Left lung (tissue), 10 donors: ENCODE data around the gene DDIT3. TPM values are rescaled to one million over a fixed set of nuclear protein-coding genes. Genes with fewer than 3 reads are reported as not detected.
"Not testable (repeated sequence)": the region's sequence is repeated elsewhere in the genome, so short reads cannot be mapped to it uniquely, and the experiment has no call there.

Experiments used
- ATAC-seq: fragments of 200-7000 bp; cut with Tn5 transposase; one replicate; pipeline ENCODE4 v1.9.1; 2020; ENCODE audit warnings: moderate library complexity
- DNase-seq, 4 donors: peaks; one replicate each; pipeline ENCODE4 v3.0.0-alpha.2; 2013 to 2020
- H3K27ac ChIP-seq, 2 donors: fragments of 200-600 bp; sonication (generic) in 1 of 2; one replicate each; pipeline versions ENCODE4 v1.5.0 to v1.8.0; 2020 to 2021
- H3K27me3 ChIP-seq, 2 donors: fragments of 200-600 bp; sonication (generic) in 1 of 2; one replicate each; pipeline versions ENCODE4 v1.5.0 to v1.8.0; 2020 to 2021
- H3K36me3 ChIP-seq, 2 donors: fragments of 200-600 bp; sonication (generic) in 1 of 2; one replicate each; pipeline versions ENCODE4 v1.5.0 to v1.8.0; 2020 to 2021
- H3K4me1 ChIP-seq, 2 donors: fragments of 200-600 bp; one replicate each; pipeline ENCODE4 v1.8.0; 2021
- H3K4me3 ChIP-seq, 2 donors: fragments of 200-600 bp; sonication (generic) in 1 of 2; one replicate each; pipeline versions ENCODE4 v1.5.0 to v1.8.0; 2020 to 2021; ENCODE audit warnings: mild to moderate bottlenecking in 1 of 2
- H3K9me3 ChIP-seq, 2 donors: fragments of 200-600 bp; sonication (generic) in 1 of 2; one replicate each; pipeline versions ENCODE4 v1.5.0 to v1.8.0; 2020 to 2021
- intact Hi-C, 2 donors: fragments of 100-400 bp; cut with DNase I; formaldehyde crosslinking; loops; one replicate each; pipeline versions ENCODE4 v1.11.2 to v1.14.2; 2022
- polyA plus RNA-seq, 6 donors: library from polyadenylated mRNA; unstranded; fragments of 120-200 nt; gene quantifications; one replicate each; pipeline ENCODE4 v1.2.1, GENCODE V29; 2013; ENCODE audit not compliant: insufficient read length in 6 of 6
- total RNA-seq, 2 donors: library from RNA; stranded (reverse); fragmentation: NEBNext Ultra II Directional; extraction: Animal tissue kit (Norgen Biotek cat#: 25700); gene quantifications; one replicate each; pipeline ENCODE4 v1.2.1, GENCODE V29; 2021
- TF ChIP-seq, protein P1 (sequence below), 2 donors: fragments of 200-600 bp; sonication (generic) in 1 of 2; IDR thresholded peaks; one replicate each; pipeline versions ENCODE4 v1.5.0 to v1.8.0; 2021; ENCODE audit warnings: antibody characterized with exemption in 2 of 2
- donor health status: DM: no; HTN: yes; CAD: no.
- donor health status: DM: no; HTN: no; CAD: no.

Gene DDIT3
- total and polyA plus RNA-seq, 8 donors: 16.4 to 29.4 (median 19.3) TPM

DNA sequence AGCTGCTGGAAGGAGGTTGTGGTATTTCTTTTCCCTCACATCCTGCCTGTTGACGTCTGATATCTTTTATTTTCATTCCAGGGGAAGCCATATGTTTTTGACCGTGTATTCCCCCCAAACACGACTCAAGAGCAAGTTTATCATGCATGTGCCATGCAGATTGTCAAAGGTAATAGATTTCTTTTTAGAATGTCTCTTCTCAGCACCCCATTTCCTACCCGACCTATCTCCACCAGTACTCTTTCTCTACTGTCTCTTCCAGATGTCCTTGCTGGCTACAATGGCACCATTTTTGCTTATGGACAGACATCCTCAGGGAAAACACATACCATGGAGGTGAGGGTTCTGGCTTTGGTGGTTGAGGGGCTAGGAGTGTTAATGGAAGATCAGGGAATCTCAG, 43.0 kb upstream of the DDIT3 start:
- Histone ChIP-seq H3K27me3 (peaks cover 0 to 51% of the 10 kb centered on the region in 2 donors), H3K36me3 (no peaks in the 10 kb centered on the region), H3K4me1 (no peaks in the 10 kb centered on the region), H3K4me3 (no peak overlapping the region), H3K27ac (no peak overlapping the region), H3K9me3 (no peaks in the 10 kb centered on the region)
- intact Hi-C loops: no loop called here
- no peak for ATAC-seq
- TF ChIP-seq, protein P1, sequence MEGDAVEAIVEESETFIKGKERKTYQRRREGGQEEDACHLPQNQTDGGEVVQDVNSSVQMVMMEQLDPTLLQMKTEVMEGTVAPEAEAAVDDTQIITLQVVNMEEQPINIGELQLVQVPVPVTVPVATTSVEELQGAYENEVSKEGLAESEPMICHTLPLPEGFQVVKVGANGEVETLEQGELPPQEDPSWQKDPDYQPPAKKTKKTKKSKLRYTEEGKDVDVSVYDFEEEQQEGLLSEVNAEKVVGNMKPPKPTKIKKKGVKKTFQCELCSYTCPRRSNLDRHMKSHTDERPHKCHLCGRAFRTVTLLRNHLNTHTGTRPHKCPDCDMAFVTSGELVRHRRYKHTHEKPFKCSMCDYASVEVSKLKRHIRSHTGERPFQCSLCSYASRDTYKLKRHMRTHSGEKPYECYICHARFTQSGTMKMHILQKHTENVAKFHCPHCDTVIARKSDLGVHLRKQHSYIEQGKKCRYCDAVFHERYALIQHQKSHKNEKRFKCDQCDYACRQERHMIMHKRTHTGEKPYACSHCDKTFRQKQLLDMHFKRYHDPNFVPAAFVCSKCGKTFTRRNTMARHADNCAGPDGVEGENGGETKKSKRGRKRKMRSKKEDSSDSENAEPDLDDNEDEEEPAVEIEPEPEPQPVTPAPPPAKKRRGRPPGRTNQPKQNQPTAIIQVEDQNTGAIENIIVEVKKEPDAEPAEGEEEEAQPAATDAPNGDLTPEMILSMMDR (IDR thresholded peaks at IDR 0.05): no peak
- DNase-seq: no peak

DNA sequence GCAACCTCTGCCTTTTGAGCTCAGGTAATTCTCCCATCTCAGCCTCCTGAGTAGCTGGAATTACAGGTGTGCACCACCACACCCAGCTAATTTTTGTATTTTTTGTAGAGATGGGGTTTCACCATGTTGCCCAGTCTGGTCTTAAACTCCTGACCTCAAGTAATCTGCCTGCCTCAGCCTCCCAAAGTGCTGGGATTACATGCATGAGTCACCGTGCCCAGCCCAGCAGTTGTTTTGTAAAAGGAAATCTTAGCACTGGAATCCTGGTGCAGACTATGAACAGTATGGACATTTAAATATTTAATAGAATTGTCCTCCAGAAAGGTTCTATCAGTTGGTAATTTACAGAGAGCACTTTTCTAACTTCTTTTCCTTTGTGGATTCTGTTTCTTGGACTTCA, 40.8 kb upstream of the DDIT3 start:
- DNase-seq, H3K9me3 ChIP-seq, H3K27ac ChIP-seq, H3K36me3 ChIP-seq, H3K4me1 ChIP-seq, H3K4me3 ChIP-seq, intact Hi-C loops, ATAC-seq: not testable (repeated sequence)
- H3K27me3 ChIP-seq: peaks cover 0 to 34% of the 10 kb centered on the region in 2 donors

DNA sequence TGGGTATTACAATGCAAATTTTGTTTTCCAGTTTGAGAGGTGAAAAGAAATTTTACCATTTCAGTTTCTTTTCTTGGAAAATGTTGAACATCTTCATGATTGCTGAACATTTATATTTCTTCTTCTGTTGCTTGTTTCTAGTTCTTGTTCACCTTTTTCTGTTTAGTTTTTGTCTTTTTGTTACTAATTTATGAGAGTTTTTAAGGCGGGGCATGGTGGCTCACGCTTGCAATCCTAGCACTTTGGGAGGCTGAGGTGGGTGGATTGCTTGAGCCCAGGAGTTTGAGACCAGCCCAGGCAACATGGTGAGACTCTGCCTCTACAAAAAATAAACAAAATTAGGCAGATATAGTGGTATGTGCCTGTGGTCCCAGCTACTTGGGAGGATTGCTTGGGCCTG, 40.2 kb upstream of the DDIT3 start:
- no peaks in the 10 kb centered on the region for H3K9me3 ChIP-seq
- H3K27me3 ChIP-seq: peaks cover 0 to 28% of the 10 kb centered on the region in 2 donors
- intact Hi-C loops: no loop called here
- no peak overlapping the region for H3K4me3 ChIP-seq
- no peak overlapping the region for H3K27ac ChIP-seq
- H3K4me1 ChIP-seq: no peaks in the 10 kb centered on the region
- no peaks in the 10 kb centered on the region for H3K36me3 ChIP-seq
- ATAC-seq (no peak), DNase-seq (no peak)
- TF ChIP-seq, protein P1 (IDR thresholded peaks at IDR 0.05): no peak

DNA sequence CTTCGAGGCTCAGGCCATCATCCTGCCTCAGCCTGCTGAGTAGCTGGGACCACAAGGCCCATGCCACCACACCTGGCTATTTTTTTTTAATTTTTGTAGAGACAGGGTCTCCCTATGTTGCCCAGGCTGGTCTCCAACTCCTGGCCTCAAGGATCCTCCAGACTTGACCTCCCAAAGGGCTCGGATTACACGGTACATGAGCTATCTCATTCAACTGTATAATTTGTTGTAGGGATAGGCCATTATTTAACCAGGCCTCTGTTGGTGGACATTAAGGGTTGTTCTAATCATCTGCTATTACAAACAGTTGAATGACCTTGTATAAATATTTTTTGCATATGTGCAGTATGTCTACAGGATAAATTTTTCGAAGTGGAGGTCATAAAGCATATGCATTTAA, 38.5 kb upstream of the DDIT3 start:
- no peak overlapping the region for H3K4me3 ChIP-seq
- H3K4me1 ChIP-seq: no peaks in the 10 kb centered on the region
- ATAC-seq (no peak), DNase-seq (no peak)
- no peak overlapping the region for H3K27ac ChIP-seq
- H3K9me3 ChIP-seq: no peaks in the 10 kb centered on the region
- H3K36me3 ChIP-seq: no peaks in the 10 kb centered on the region
- TF ChIP-seq, protein P1 (IDR thresholded peaks at IDR 0.05): no peak
- H3K27me3 ChIP-seq: peaks cover 0 to 27% of the 10 kb centered on the region in 2 donors
- intact Hi-C loops: no loop called here

DNA sequence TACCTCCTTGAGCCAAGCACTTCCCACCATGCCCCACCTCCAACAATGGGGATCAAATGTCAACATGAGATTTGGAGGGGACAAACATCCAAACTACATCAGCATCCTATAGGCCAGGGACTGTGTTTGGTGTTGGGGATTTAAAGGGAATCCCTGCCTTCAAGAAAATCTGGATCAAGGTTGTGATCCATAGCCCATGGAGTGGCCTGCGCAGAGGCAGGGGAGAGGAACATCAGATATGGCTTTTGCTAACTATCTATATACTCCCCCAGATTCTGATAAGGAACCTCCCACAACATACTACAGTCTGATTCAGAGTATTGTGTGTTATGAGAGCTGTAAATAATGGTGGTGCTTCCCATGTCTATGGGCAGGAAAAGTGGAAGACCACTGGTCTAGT, 34.6 kb upstream of the DDIT3 start:
- Histone ChIP-seq H3K4me3 (no peak overlapping the region), H3K36me3 (no peaks in the 10 kb centered on the region)
- no peak for ATAC-seq

DNA sequence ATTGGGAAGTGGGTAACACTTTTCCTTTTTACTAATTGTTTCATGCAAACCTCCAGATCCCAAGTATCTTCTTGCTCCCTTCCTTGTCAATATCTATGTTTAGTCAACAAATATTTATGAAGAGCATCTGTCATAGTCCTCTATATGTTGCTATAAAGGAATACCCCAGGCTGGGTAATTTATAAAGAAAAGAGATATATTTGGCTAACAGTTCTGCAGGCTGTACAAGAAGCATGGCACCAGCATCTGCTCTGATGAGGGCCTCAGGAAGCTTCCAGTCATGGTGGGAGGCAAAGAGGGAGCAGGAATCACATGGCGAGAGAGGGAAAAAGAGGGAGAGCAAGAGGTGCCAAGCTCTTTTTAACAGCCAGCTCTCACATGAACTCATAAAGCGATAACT, 34.1 kb upstream of the DDIT3 start:
- ATAC-seq: no peak
- TF ChIP-seq, protein P1 (IDR thresholded peaks at IDR 0.05): no peak
- intact Hi-C loops: no loop called here
- no peaks in the 10 kb centered on the region for H3K36me3 ChIP-seq
- no peak overlapping the region for H3K4me3 ChIP-seq
- H3K27me3 ChIP-seq: peaks cover 9 to 36% of the 10 kb centered on the region in 2 donors
- no peak overlapping the region for H3K27ac ChIP-seq
- H3K4me1 ChIP-seq: peaks cover 4 to 8% of the 10 kb centered on the region in 2 donors
- DNase-seq: no peak
- no peaks in the 10 kb centered on the region for H3K9me3 ChIP-seq

More for the DNA sequence above, 34.6 kb upstream of the DDIT3 start:
- peaks cover 7 to 31% of the 10 kb centered on the region in 2 donors for H3K27me3 ChIP-seq
- DNase-seq: no peak
- TF ChIP-seq, protein P1 (IDR thresholded peaks at IDR 0.05): no peak
- H3K9me3 ChIP-seq: no peaks in the 10 kb centered on the region
- intact Hi-C loops: no loop called here
- peaks cover 2 to 6% of the 10 kb centered on the region in 2 donors for H3K4me1 ChIP-seq
- H3K27ac ChIP-seq: no peak overlapping the region
